HCT116 (cell line): ENCODE data around the gene TRIM29. TPM values are rescaled to one million over a fixed set of nuclear protein-coding genes. Genes with fewer than 3 reads are reported as not detected.

ENCODE experiments used
- ATAC-seq: fragments of 200-7000 bp; cut with Tn5 transposase; 2 replicates; pipeline ENCODE4 v1.9.1; 2020; ENCODE audit warnings: mild to moderate bottlenecking, moderate library complexity
- BruUV-seq: library from RNA; stranded (reverse); fragments of 400-500 nt; replicated peaks from 2 replicates; lab custom pipeline; 2021; lab: Mats Ljungman, UMichigan
- CTCF ChIA-PET: fragments of 300-600 bp; sonication (Branson Sonifier 250); formaldehyde crosslinking; loops from one replicate; lab custom pipeline; 2021; ENCODE audit warnings: antibody characterized with exemption; lab: Charles Lee
- POLR2A ChIA-PET: fragments of 300-600, 350-600 bp; sonication (Branson Sonifier 250); formaldehyde crosslinking; loops from one replicate; lab custom pipeline; 2021; ENCODE audit warnings: antibody characterized with exemption; lab: Charles Lee
- RAD21 ChIA-PET, 2 experiments: fragments of 300-600 bp; sonication (Branson Sonifier 250); formaldehyde crosslinking; loops; one replicate each; lab custom pipeline; 2023; ENCODE audit warnings: low total read pairs in 2 of 2; ENCODE audit not compliant: uncharacterized antibody in 2 of 2, unreplicated experiment in 2 of 2, low non-redundant PET in 1 of 2; lab: Charles Lee
- DNase-seq: peaks from one replicate; pipeline ENCODE4 v3.0.0-alpha.2; 2010; ENCODE audit warnings: low read depth, low spot score
- H2AFZ ChIP-seq: fragments of 200-600 bp; shearing (Covaris generic), sonication (generic); 2 replicates; pipeline ENCODE4 v1.6.1; 2017; ENCODE audit warnings: low read depth, mixed run types, mixed read lengths, antibody characterized with exemption, low read length; ENCODE audit not compliant: poor library complexity, severe bottlenecking
- H3K27ac ChIP-seq: 2 replicates; pipeline ENCODE4 v1.5.1; 2012; ENCODE audit warnings: low read depth, low read length
- H3K27me3 ChIP-seq: fragments of 200-600 bp; sonication (generic); 2 replicates; pipeline ENCODE4 v1.6.1; 2016; ENCODE audit warnings: mixed run types, low read length, mixed read lengths; ENCODE audit not compliant: insufficient read depth
- H3K36me3 ChIP-seq, 2 experiments: fragments of 200-500 bp in 1 of 2; fragments of 200-600 bp in 1 of 2; sonication (Bioruptor generic) in 1 of 2; sonication (generic) in 1 of 2; 2 replicates each; pipeline versions ENCODE4 v1.5.1 to v1.6.1; 2014 to 2016; ENCODE audit warnings: low read length in 2 of 2, inconsistent platforms in 1 of 2, mixed read lengths in 1 of 2, mixed run types in 1 of 2; ENCODE audit not compliant: insufficient read depth in 2 of 2, control insufficient read depth in 1 of 2
- H3K4me1 ChIP-seq, 2 experiments: fragments of 200-600 bp in 1 of 2; sonication (generic) in 1 of 2; 2 replicates each; pipeline versions ENCODE4 v1.5.1 to v1.6.1; 2012 to 2017; ENCODE audit warnings: low read length in 2 of 2, inconsistent platforms in 1 of 2, mild to moderate bottlenecking in 1 of 2, mixed read lengths in 1 of 2, mixed run types in 1 of 2, moderate library complexity in 1 of 2; ENCODE audit not compliant: insufficient read depth in 2 of 2, control insufficient read depth in 1 of 2
- H3K4me2 ChIP-seq: fragments of 200-600 bp; sonication (generic); 2 replicates; pipeline ENCODE4 v1.6.1; 2017; ENCODE audit warnings: mixed run types, low read length, mixed read lengths
- H3K4me3 ChIP-seq, 2 experiments: fragments of 200-600 bp in 1 of 2; sonication (generic) in 1 of 2; replicated peaks in 1 of 2; 2 replicates each; pipeline ENCODE4 v1.5.1; 2011 to 2016; ENCODE audit warnings: low read length in 2 of 2, control low read depth in 1 of 2, low read depth in 1 of 2, mild to moderate bottlenecking in 1 of 2, mixed read lengths in 1 of 2, mixed run types in 1 of 2
- H3K79me2 ChIP-seq: fragments of 200-600 bp; sonication (generic); 2 replicates; pipeline ENCODE4 v1.6.1; 2017; ENCODE audit warnings: mild to moderate bottlenecking, mixed run types, low read length, moderate library complexity, mixed read lengths; ENCODE audit not compliant: insufficient read depth
- H3K9ac ChIP-seq: fragments of 200-600 bp; sonication (generic); 2 replicates; pipeline ENCODE4 v1.6.1; 2016; ENCODE audit warnings: low read length, mixed read lengths
- H3K9me2 ChIP-seq: fragments of 200-600 bp; sonication (generic), shearing (Covaris generic); 2 replicates; pipeline ENCODE4 v1.6.1; 2017; ENCODE audit warnings: mixed run types, mild to moderate bottlenecking, moderate library complexity; ENCODE audit not compliant: insufficient read depth
- H3K9me3 ChIP-seq, 2 experiments: fragments of 200-500 bp in 1 of 2; fragments of 200-600 bp in 1 of 2; sonication (Bioruptor generic) in 1 of 2; sonication (generic) in 1 of 2; 2 replicates each; pipeline ENCODE4 v1.6.1; 2014 to 2017; ENCODE audit warnings: low read length in 2 of 2, mixed read lengths in 2 of 2, inconsistent platforms in 1 of 2, low read depth in 1 of 2, mild to moderate bottlenecking in 1 of 2, mixed run types in 1 of 2, moderate library complexity in 1 of 2; ENCODE audit not compliant: control insufficient read depth in 1 of 2, insufficient read depth in 1 of 2
- H4K20me1 ChIP-seq: fragments of 200-600 bp; sonication (generic), shearing (Covaris generic); 2 replicates; pipeline ENCODE4 v1.6.1; 2017; ENCODE audit warnings: mixed run types, mild to moderate bottlenecking, moderate library complexity; ENCODE audit not compliant: insufficient read depth
- CEBPB ChIP-seq: IDR thresholded peaks from 2 replicates; pipeline ENCODE4 v1.6.1; 2012; ENCODE audit warnings: low read depth
- EGR1 ChIP-seq: IDR thresholded peaks from 2 replicates; pipeline ENCODE4 v1.6.1; 2012; ENCODE audit warnings: low read depth
- EZH2 ChIP-seq: fragments of 200-600 bp; sonication (generic); IDR thresholded peaks from 2 replicates; pipeline ENCODE4 v1.6.1; 2017; ENCODE audit warnings: antibody characterized with exemption, mixed run types
- EZH2phosphoT487 ChIP-seq: fragments of 200-600 bp; IDR thresholded peaks from 2 replicates; pipeline ENCODE4 v1.6.1; 2018; ENCODE audit warnings: antibody characterized with exemption, borderline replicate concordance
- FOSL1 ChIP-seq: IDR thresholded peaks from 2 replicates; pipeline ENCODE4 v1.6.1; 2012; ENCODE audit warnings: low read depth
- JUND ChIP-seq: IDR thresholded peaks from 2 replicates; pipeline ENCODE4 v1.6.1; 2012
- POLR2A ChIP-seq: IDR thresholded peaks from 2 replicates; pipeline ENCODE4 v1.7.0; 2011; ENCODE audit warnings: borderline replicate concordance; ENCODE audit not compliant: insufficient read depth, insufficient read length; ENCODE audit errors: extremely low read depth
- POLR2AphosphoS5 ChIP-seq: IDR thresholded peaks from 2 replicates; pipeline ENCODE4 v1.6.1; 2011; ENCODE audit warnings: mild to moderate bottlenecking, low read depth, low read length, moderate library complexity
- RAD21 ChIP-seq: IDR thresholded peaks from 2 replicates; pipeline ENCODE4 v1.6.1; 2012; ENCODE audit warnings: low read depth, mild to moderate bottlenecking
- SIN3A ChIP-seq: IDR thresholded peaks from 2 replicates; pipeline ENCODE4 v1.6.1; 2012; ENCODE audit warnings: low read depth
- SP1 ChIP-seq: IDR thresholded peaks from 2 replicates; pipeline ENCODE4 v1.6.1; 2012; ENCODE audit warnings: low read depth
- SRF ChIP-seq: IDR thresholded peaks from 2 replicates; pipeline ENCODE4 v1.6.1; 2012; ENCODE audit warnings: low read depth
- TCF7L2 ChIP-seq: IDR thresholded peaks from 2 replicates; pipeline ENCODE4 v1.7.0; 2011; ENCODE audit warnings: borderline replicate concordance, inconsistent platforms; ENCODE audit not compliant: insufficient read depth, insufficient read length; ENCODE audit errors: extremely low read depth
- YY1 ChIP-seq: IDR thresholded peaks from 2 replicates; pipeline ENCODE4 v1.6.1; 2011; ENCODE audit warnings: low read length, low read depth, moderate library complexity, mild to moderate bottlenecking; ENCODE audit not compliant: insufficient replicate concordance; ENCODE audit errors: extremely low read depth
- ZFX ChIP-seq: fragments of 450-650 bp; IDR thresholded peaks from 2 replicates; pipeline ENCODE4 v1.6.1; 2017
- ZNF274 ChIP-seq: fragments of 200-500 bp; sonication (Bioruptor generic); IDR thresholded peaks from 2 replicates; pipeline ENCODE4 v1.6.1; 2014; ENCODE audit warnings: mild to moderate bottlenecking, low read depth, low read length, inconsistent platforms
- intact Hi-C: fragments of 100-400 bp; cut with micrococcal nuclease; formaldehyde crosslinking; loops from 2 replicates; pipeline ENCODE4 v1.10.0; 2022
- total RNA-seq: library from RNA; stranded (reverse); gene quantifications from one replicate; pipeline ENCODE4 v1.2.1, GENCODE V29; 2021; ENCODE audit not compliant: unreplicated experiment
- TF ChIP-seq, protein P1 (sequence below), 3 experiments: fragments of 200-600 bp in 1 of 3; sonication (generic) in 1 of 3; IDR thresholded peaks in 2 of 3; conservative IDR thresholded peaks in 1 of 3; 2 replicates each; pipeline ENCODE4 v1.5.1; 2012 to 2017; ENCODE audit warnings: low read depth in 2 of 3, low read length in 2 of 3, antibody characterized with exemption in 1 of 3, borderline replicate concordance in 1 of 3, control low read depth in 1 of 3, mild to moderate bottlenecking in 1 of 3, mixed read lengths in 1 of 3, mixed run types in 1 of 3, moderate library complexity in 1 of 3; ENCODE audit not compliant: insufficient read depth in 1 of 3
- TF ChIP-seq, protein P2 (sequence below): IDR thresholded peaks from 2 replicates; pipeline ENCODE4 v1.6.1; 2012; ENCODE audit warnings: low read depth
- TF ChIP-seq, protein P3 (sequence below): IDR thresholded peaks from 2 replicates; pipeline ENCODE4 v1.6.1; 2011; ENCODE audit warnings: mild to moderate bottlenecking, low read length, moderate library complexity; ENCODE audit not compliant: insufficient replicate concordance; ENCODE audit errors: extremely low read depth
- TF ChIP-seq, protein P4 (sequence below): IDR thresholded peaks from 2 replicates; pipeline ENCODE4 v1.6.1; 2012

TRIM29 gene
- total RNA-seq, 1 experiment from 2014 or later = 0.54 TPM

DNA sequence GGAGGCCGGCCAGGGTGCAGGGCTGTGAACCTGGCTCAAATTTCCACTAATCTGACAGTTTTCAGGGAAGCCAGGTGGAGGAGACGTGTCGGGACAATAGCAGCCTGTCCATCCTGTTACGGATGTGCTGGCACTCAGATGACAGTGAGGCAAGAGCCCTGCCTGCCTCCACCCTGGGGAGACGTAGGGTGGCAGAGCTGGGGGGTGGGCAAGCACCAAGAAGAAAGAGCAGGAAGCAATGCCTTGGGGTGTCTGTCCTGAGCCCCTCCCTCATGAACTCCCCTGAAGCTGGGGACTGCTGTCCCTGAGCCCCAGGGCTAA, 10.0 kb upstream of the TRIM29 start:
- no peaks in the 10 kb centered on the region for H3K36me3 ChIP-seq
- CTCF ChIA-PET = no interaction called here
- no peak overlapping the region for H3K4me3 ChIP-seq

More for the DNA sequence above, 10.0 kb upstream of the TRIM29 start:
- Histone ChIP-seq H4K20me1 (no peaks in the 10 kb centered on the region), H3K9me3 (no peaks in the 10 kb centered on the region), H3K79me2 (no peaks in the 10 kb centered on the region), H3K9ac (no peak overlapping the region), H3K4me2 (no peak overlapping the region), H3K9me2 (no peaks in the 10 kb centered on the region), H3K27me3 (peaks cover 18% of the 10 kb centered on the region), H3K27ac (no peak overlapping the region), H2AFZ (no peak overlapping the region), H3K4me1 (no peaks in the 10 kb centered on the region)
- BruUV-seq = no TSS peak
- ATAC-seq (no peak), DNase-seq (no peak)
- intact Hi-C loops = no loop called here
- POLR2A ChIA-PET = no interaction called here
- RAD21 ChIA-PET = no interaction called here
- TF ChIP-seq JUND (no peak), CEBPB (no peak), YY1 (no peak), EGR1 (no peak), SIN3A (no peak), TCF7L2 (no peak), FOSL1 (no peak), ZFX (no peak), POLR2A (no peak), RAD21 (no peak), SRF (no peak), ZNF274 (no peak), EZH2phosphoT487 (no peak), POLR2AphosphoS5 (no peak), SP1 (no peak), EZH2 (no peak)
- TF ChIP-seq, protein P1, sequence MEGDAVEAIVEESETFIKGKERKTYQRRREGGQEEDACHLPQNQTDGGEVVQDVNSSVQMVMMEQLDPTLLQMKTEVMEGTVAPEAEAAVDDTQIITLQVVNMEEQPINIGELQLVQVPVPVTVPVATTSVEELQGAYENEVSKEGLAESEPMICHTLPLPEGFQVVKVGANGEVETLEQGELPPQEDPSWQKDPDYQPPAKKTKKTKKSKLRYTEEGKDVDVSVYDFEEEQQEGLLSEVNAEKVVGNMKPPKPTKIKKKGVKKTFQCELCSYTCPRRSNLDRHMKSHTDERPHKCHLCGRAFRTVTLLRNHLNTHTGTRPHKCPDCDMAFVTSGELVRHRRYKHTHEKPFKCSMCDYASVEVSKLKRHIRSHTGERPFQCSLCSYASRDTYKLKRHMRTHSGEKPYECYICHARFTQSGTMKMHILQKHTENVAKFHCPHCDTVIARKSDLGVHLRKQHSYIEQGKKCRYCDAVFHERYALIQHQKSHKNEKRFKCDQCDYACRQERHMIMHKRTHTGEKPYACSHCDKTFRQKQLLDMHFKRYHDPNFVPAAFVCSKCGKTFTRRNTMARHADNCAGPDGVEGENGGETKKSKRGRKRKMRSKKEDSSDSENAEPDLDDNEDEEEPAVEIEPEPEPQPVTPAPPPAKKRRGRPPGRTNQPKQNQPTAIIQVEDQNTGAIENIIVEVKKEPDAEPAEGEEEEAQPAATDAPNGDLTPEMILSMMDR (IDR thresholded peaks at IDR 0.05 in 2 of 3, conservative IDR thresholded peaks at IDR 0.05 in 1 of 3; ENCODE audit: borderline replicate concordance in 1 of 3, insufficient read depth in 1 of 3, low read depth in 2 of 3, low read length in 2 of 3) = no peak
- TF ChIP-seq, protein P2, sequence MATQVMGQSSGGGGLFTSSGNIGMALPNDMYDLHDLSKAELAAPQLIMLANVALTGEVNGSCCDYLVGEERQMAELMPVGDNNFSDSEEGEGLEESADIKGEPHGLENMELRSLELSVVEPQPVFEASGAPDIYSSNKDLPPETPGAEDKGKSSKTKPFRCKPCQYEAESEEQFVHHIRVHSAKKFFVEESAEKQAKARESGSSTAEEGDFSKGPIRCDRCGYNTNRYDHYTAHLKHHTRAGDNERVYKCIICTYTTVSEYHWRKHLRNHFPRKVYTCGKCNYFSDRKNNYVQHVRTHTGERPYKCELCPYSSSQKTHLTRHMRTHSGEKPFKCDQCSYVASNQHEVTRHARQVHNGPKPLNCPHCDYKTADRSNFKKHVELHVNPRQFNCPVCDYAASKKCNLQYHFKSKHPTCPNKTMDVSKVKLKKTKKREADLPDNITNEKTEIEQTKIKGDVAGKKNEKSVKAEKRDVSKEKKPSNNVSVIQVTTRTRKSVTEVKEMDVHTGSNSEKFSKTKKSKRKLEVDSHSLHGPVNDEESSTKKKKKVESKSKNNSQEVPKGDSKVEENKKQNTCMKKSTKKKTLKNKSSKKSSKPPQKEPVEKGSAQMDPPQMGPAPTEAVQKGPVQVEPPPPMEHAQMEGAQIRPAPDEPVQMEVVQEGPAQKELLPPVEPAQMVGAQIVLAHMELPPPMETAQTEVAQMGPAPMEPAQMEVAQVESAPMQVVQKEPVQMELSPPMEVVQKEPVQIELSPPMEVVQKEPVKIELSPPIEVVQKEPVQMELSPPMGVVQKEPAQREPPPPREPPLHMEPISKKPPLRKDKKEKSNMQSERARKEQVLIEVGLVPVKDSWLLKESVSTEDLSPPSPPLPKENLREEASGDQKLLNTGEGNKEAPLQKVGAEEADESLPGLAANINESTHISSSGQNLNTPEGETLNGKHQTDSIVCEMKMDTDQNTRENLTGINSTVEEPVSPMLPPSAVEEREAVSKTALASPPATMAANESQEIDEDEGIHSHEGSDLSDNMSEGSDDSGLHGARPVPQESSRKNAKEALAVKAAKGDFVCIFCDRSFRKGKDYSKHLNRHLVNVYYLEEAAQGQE = no peak
- TF ChIP-seq, protein P3, sequence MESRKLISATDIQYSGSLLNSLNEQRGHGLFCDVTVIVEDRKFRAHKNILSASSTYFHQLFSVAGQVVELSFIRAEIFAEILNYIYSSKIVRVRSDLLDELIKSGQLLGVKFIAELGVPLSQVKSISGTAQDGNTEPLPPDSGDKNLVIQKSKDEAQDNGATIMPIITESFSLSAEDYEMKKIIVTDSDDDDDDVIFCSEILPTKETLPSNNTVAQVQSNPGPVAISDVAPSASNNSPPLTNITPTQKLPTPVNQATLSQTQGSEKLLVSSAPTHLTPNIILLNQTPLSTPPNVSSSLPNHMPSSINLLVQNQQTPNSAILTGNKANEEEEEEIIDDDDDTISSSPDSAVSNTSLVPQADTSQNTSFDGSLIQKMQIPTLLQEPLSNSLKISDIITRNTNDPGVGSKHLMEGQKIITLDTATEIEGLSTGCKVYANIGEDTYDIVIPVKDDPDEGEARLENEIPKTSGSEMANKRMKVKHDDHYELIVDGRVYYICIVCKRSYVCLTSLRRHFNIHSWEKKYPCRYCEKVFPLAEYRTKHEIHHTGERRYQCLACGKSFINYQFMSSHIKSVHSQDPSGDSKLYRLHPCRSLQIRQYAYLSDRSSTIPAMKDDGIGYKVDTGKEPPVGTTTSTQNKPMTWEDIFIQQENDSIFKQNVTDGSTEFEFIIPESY = no peak
- TF ChIP-seq, protein P4, sequence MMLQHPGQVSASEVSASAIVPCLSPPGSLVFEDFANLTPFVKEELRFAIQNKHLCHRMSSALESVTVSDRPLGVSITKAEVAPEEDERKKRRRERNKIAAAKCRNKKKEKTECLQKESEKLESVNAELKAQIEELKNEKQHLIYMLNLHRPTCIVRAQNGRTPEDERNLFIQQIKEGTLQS = no peak
